Stimulated activated CD8-positive, alpha-beta memory T cell treated with anti-CD3 and anti-CD28 coated beads, Interleukin-15, amount 100 ng/mL, for 24 hours (primary cell): ENCODE data around the gene SLC9C2.
"Not testable (repeated sequence)": the region's sequence is repeated elsewhere in the genome, so short reads cannot be mapped to it uniquely, and the experiment has no call there.

Experiments used
- DNase-seq: peaks from one replicate; pipeline ENCODE4 v3.0.0-alpha.2; 2020; ENCODE audit warnings: low read depth

The SLC9C2 gene

GRCh38 chr1:173525926-173526325 lies 76.9 kb downstream of the SLC9C2 start:
- DNase-seq: no peak

- DNase-seq: no peak
Observed at GRCh38 chr1:173523329-173523728, 79.5 kb downstream of the SLC9C2 start.

GRCh38 chr1:173520799-173521198 lies 82.1 kb downstream of the SLC9C2 start:
- no peak for DNase-seq

GRCh38 chr1:173514503-173514902 lies 88.4 kb downstream of the SLC9C2 start:
- DNase-seq: not testable (repeated sequence)

GRCh38 chr1:173509797-173510196 lies 93.1 kb downstream of the SLC9C2 start:
- no peak for DNase-seq

- DNase-seq: no peak
Observed at GRCh38 chr1:173508541-173508940, 94.3 kb downstream of the SLC9C2 start.

GRCh38 chr1:173507847-173508209 lies 95.0 kb downstream of the SLC9C2 start:
- DNase-seq: no peak

GRCh38 chr1:173507205-173507846 lies 95.5 kb downstream of the SLC9C2 start:
- no peak for DNase-seq

- no peak for DNase-seq
Observed at GRCh38 chr1:173506437-173506836, 96.4 kb downstream of the SLC9C2 start.

GRCh38 chr1:173505391-173505790 lies 97.5 kb downstream of the SLC9C2 start:
- DNase-seq: no peak

- DNase-seq: no peak
Observed at GRCh38 chr1:173504268-173504667, 98.6 kb downstream of the SLC9C2 start.

GRCh38 chr1:173503391-173503790 lies 99.5 kb downstream of the SLC9C2 start:
- DNase-seq: no peak

- no peak for DNase-seq
Observed at GRCh38 chr1:173502104-173502503, 100.8 kb downstream of the SLC9C2 start.

GRCh38 chr1:173499729-173500128 lies 103.1 kb downstream of the SLC9C2 start:
- DNase-seq: no peak

- DNase-seq: no peak
Observed at GRCh38 chr1:173496757-173497320, 106.0 kb downstream of the SLC9C2 start.

GRCh38 chr1:173495609-173496267 lies 107.1 kb downstream of the SLC9C2 start:
- no peak for DNase-seq

- DNase-seq: not testable (repeated sequence)
Observed at GRCh38 chr1:173493125-173493524, 109.7 kb downstream of the SLC9C2 start.

- no peak for DNase-seq
Observed at GRCh38 chr1:173491508-173491907, 111.4 kb downstream of the SLC9C2 start.

GRCh38 chr1:173489929-173490328 lies 112.9 kb downstream of the SLC9C2 start:
- no peak for DNase-seq

- no peak for DNase-seq
Observed at GRCh38 chr1:173489149-173489600, 113.7 kb downstream of the SLC9C2 start.

- DNase-seq: no peak
Observed at GRCh38 chr1:173488001-173488400, 114.9 kb downstream of the SLC9C2 start.

GRCh38 chr1:173485401-173485800 lies 117.5 kb downstream of the SLC9C2 start:
- DNase-seq: no peak

- no peak for DNase-seq
Observed at GRCh38 chr1:173484276-173484675, 118.6 kb downstream of the SLC9C2 start.

- no peak for DNase-seq
Observed at GRCh38 chr1:173482683-173483082, 120.2 kb downstream of the SLC9C2 start.
